ENCODE results near the gene CNGA1.
"Not testable (repeated sequence)": the region's sequence is repeated elsewhere in the genome, so short reads cannot be mapped to it uniquely, and the experiment has no call there.

The CNGA1 gene

DNA sequence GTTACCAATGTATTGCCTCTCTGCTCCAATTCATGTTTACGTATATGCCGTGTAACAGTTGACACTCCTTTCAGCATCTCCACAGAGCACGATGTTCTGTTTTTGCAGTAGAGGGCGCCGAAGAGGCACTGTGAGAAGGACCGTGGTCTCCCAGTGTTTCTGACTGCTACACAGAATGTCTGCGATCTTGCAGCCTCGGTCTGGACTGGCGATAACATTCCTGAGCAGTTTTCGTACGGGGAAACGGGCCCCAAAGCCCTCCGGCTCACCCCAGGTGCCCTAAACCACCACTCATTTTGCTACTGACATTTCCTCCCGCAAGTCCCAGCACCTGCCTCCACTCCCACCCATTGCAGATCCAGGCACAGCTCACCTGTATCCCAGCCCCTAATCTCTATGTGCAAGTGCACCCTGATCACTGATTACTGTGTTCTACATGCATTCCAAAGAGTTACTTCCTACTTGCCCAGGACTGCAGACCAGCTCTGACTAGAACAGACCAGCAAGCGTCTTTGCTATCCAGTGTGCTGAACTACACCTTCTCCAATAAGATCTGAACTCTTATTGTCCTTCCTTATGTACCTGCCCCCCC lies 89.7 kb downstream of the CNGA1 start (continued):
- TF ChIP-seq BACH2 (CRISPR knock-in tag; IDR thresholded peaks at IDR 0.05; ENCODE audit: borderline replicate concordance), result no peak
- TF ChIP-seq ISL1 (CRISPR knock-in tag; IDR thresholded peaks at IDR 0.05), result no peak
- TF ChIP-seq GLIS3 (CRISPR knock-in tag; IDR thresholded peaks at IDR 0.05), result no peak

DNA sequence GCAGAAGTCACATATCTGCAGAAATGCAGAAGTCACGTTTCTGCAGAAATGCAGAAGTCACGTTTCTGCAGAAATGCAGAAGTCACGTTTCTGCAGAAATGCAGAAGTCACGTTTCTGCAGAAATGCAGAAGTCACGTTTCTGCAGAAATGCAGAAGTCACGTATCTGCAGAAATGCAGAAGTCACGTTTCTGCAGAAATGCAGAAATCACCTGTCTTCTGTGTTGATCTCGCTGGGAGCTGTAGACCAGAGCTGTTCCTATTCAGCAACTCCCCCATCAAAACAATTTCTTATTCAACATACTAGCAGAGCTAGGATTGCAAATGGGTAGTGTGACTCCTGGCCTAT lies 93.2 kb downstream of the CNGA1 start:
- ATAC-seq, result not testable (repeated sequence)

DNA sequence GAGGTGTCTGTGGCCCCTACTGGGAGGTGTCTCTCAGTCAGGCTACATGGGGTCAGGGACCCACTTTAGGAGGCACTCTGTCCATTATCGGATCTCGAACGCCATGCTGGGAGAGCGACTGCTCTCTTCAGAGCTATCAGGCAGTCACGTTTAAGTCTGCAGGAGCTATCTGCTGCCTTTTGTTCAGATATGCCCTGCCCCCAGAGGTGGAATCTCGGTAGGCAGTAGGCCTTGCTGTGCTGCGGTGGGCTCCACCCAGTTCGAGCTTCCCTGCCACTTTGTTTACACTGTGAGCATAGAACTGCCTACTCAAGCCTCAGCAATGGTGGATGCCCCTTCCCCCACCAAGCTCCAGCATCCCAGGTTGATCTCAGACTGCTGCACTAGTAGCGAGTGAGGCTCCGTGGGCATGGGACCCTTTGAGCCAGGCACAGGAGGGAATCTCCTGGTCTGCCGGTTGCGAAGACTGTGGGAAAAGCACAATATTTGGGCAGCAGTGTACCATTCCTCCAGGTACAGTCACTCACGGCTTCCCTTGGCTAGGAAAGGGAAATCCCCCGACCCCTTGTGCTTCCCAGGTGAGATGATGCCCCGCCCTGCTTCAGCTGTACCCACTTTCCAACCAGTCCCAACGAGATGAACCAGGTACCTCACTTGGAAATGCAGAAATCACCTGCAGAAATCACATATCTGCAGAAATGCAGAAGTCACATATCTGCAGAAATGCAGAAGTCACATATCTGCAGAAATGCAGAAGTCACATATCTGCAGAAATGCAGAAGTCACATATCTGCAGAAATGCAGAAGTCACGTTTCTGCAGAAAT lies 93.8 kb downstream of the CNGA1 start:
- not testable (repeated sequence) for ATAC-seq

DNA sequence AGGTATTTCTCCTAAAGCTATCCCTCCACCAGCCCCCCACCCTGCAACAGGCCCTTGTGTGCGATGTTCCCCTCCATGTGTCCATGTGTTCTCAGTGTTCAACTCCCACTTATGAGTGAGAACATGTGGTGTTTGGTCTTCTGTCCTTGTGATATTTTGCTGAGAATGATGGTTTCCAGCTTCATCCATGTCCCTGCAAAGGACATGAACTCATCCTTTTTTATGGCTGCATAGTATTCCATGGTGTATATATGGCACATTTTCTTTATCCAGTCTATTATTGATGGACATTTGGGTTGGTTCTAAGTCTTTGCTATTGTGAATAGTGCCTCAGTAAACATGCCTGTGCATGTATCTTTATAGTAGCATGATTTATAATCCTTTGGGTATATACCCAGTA lies 99.3 kb downstream of the CNGA1 start:
- not testable (repeated sequence) for ATAC-seq

DNA sequence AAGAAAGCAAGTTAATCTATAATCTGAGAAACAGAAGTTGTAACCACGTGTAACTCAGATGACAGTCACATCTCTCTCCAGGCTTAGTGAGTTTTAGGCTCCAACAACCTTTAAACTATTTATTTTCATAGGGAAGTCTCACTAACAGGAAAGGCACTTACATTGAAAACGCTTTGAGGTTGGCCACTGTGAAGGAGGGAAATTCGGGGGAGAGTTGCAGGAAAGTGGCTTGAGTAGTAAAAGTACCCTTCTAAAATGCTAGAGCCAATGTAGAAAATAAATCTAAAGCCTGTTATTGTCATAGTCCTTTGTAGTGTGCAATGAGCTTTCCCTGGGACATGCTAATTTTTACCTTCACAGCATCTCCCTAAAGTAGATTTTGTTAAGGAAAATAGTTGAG lies 101.1 kb downstream of the CNGA1 start:
- TF ChIP-seq, protein P1, sequence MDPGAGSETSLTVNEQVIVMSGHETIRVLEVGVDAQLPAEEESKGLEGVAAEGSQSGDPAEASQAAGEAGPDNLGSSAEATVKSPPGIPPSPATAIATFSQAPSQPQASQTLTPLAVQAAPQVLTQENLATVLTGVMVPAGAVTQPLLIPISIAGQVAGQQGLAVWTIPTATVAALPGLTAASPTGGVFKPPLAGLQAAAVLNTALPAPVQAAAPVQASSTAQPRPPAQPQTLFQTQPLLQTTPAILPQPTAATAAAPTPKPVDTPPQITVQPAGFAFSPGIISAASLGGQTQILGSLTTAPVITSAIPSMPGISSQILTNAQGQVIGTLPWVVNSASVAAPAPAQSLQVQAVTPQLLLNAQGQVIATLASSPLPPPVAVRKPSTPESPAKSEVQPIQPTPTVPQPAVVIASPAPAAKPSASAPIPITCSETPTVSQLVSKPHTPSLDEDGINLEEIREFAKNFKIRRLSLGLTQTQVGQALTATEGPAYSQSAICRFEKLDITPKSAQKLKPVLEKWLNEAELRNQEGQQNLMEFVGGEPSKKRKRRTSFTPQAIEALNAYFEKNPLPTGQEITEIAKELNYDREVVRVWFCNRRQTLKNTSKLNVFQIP (CRISPR knock-in tag; IDR thresholded peaks at IDR 0.05; ENCODE audit: borderline replicate concordance, low read depth), result no peak
- TF ChIP-seq, protein P2, sequence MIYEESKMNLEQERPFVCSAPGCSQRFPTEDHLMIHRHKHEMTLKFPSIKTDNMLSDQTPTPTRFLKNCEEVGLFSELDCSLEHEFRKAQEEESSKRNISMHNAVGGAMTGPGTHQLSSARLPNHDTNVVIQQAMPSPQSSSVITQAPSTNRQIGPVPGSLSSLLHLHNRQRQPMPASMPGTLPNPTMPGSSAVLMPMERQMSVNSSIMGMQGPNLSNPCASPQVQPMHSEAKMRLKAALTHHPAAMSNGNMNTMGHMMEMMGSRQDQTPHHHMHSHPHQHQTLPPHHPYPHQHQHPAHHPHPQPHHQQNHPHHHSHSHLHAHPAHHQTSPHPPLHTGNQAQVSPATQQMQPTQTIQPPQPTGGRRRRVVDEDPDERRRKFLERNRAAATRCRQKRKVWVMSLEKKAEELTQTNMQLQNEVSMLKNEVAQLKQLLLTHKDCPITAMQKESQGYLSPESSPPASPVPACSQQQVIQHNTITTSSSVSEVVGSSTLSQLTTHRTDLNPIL (CRISPR knock-in tag; IDR thresholded peaks at IDR 0.05; ENCODE audit: low read depth), result no peak
- TF ChIP-seq ZNF8 (CRISPR knock-in tag; IDR thresholded peaks at IDR 0.05) (no peak), ZFP30 (CRISPR knock-in tag; IDR thresholded peaks at IDR 0.05) (no peak), TCF4 (CRISPR knock-in tag; IDR thresholded peaks at IDR 0.05; ENCODE audit: borderline replicate concordance) (no peak), PPARA (CRISPR knock-in tag; IDR thresholded peaks at IDR 0.05; ENCODE audit: borderline replicate concordance) (no peak), ZFP3 (CRISPR knock-in tag; IDR thresholded peaks at IDR 0.05) (no peak), ZNF70 (CRISPR knock-in tag; IDR thresholded peaks at IDR 0.05) (no peak), GLIS3 (CRISPR knock-in tag; IDR thresholded peaks at IDR 0.05) (no peak), ARNTL (CRISPR knock-in tag; IDR thresholded peaks at IDR 0.05; ENCODE audit: borderline replicate concordance, low read depth) (no peak), CSDC2 (CRISPR knock-in tag; IDR thresholded peaks at IDR 0.05) (no peak)
- ATAC-seq, result no peak

DNA sequence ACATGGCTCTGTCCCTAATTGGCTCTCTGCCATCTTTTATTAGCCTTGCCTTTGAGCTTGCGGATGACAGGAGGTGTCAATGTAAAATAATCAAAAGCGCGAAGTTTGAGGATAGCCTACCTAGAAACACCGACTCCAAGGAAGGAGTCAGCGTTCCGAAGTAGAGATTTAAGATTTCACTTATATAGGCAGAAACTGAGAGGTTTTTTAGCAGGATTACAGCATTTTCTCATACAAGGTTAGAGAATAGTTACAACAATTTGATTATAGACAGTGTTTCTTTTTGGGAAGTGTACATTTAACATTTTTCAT lies 101.6 kb downstream of the CNGA1 start:
- no peak for TF ChIP-seq OSR1 (CRISPR knock-in tag; IDR thresholded peaks at IDR 0.05)
- TF ChIP-seq ZNF8 (CRISPR knock-in tag; IDR thresholded peaks at IDR 0.05), result no peak
- TF ChIP-seq GLIS3 (CRISPR knock-in tag; IDR thresholded peaks at IDR 0.05), result no peak
- TF ChIP-seq CSDC2 (CRISPR knock-in tag; IDR thresholded peaks at IDR 0.05), result no peak
- no peak for TF ChIP-seq ISL1 (CRISPR knock-in tag; IDR thresholded peaks at IDR 0.05)
- TF ChIP-seq, protein P1 (CRISPR knock-in tag; IDR thresholded peaks at IDR 0.05; ENCODE audit: borderline replicate concordance, low read depth), result no peak
- no peak for TF ChIP-seq SNAI2 (CRISPR knock-in tag; IDR thresholded peaks at IDR 0.05)
- TF ChIP-seq ZNF565 (CRISPR knock-in tag; conservative IDR thresholded peaks at IDR 0.05; ENCODE audit: low read depth), result no peak
- ATAC-seq, result peak; percentile 9

DNA sequence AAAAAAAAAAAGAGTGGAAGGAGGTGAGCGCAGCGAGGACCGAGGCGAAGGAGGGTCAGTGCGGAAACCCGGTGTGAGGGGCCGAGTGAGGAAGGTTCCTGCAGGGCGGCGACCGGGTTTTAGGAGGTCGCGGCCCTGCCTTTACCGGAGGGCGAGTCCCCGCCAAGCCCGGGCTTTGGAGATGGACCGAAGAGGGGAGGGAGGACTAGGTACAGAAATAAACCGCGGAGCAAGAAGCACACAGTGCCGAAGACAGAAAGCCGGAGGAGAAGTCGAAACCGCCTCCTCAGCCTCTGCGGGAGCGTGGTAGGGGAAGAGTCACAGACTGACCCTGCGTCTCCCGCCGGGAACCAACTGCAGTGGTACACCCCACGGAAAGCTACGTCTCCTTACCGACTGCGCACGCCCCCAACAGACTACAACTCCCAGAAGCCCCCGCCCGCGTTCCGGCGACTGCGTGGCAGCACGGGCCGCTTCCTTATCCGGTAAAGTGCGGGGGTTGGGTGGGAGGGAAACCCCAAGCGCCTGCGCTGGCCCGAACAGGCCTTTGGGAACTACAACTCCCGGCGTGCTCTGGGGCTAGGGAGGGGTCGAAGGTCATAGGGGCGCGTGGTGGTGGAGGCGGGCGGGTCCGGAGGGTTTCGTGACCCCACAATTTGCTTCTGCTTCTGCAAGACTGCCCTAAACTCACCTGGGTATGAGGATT lies 102.1 kb downstream of the CNGA1 start, which contains the start of gene NFXL1:
NFXL1 (minus strand) TSS at position 364 of the 706 bp plus-strand sequence. CDS start 380 bp downstream, outside the sequence.
- peak; percentile 99 for ATAC-seq
- TF ChIP-seq TOX (CRISPR knock-in tag; IDR thresholded peaks at IDR 0.05; ENCODE audit: borderline replicate concordance) (no peak), RARB (CRISPR knock-in tag; IDR thresholded peaks at IDR 0.05) (no peak), ZNF565 (CRISPR knock-in tag; conservative IDR thresholded peaks at IDR 0.05; ENCODE audit: low read depth) (no peak), ZC3H10 (CRISPR knock-in tag; IDR thresholded peaks at IDR 0.05) (no peak), OSR1 (CRISPR knock-in tag; IDR thresholded peaks at IDR 0.05) (no peak), ARNTL (CRISPR knock-in tag; IDR thresholded peaks at IDR 0.05; ENCODE audit: borderline replicate concordance, low read depth) (no peak), ZNF8 (CRISPR knock-in tag; IDR thresholded peaks at IDR 0.05) (no peak)
- TF ChIP-seq, protein P3, sequence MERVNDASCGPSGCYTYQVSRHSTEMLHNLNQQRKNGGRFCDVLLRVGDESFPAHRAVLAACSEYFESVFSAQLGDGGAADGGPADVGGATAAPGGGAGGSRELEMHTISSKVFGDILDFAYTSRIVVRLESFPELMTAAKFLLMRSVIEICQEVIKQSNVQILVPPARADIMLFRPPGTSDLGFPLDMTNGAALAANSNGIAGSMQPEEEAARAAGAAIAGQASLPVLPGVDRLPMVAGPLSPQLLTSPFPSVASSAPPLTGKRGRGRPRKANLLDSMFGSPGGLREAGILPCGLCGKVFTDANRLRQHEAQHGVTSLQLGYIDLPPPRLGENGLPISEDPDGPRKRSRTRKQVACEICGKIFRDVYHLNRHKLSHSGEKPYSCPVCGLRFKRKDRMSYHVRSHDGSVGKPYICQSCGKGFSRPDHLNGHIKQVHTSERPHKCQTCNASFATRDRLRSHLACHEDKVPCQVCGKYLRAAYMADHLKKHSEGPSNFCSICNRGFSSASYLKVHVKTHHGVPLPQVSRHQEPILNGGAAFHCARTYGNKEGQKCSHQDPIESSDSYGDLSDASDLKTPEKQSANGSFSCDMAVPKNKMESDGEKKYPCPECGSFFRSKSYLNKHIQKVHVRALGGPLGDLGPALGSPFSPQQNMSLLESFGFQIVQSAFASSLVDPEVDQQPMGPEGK (CRISPR knock-in tag; IDR thresholded peaks at IDR 0.05; ENCODE audit: borderline replicate concordance), result no peak
- TF ChIP-seq, protein P4, sequence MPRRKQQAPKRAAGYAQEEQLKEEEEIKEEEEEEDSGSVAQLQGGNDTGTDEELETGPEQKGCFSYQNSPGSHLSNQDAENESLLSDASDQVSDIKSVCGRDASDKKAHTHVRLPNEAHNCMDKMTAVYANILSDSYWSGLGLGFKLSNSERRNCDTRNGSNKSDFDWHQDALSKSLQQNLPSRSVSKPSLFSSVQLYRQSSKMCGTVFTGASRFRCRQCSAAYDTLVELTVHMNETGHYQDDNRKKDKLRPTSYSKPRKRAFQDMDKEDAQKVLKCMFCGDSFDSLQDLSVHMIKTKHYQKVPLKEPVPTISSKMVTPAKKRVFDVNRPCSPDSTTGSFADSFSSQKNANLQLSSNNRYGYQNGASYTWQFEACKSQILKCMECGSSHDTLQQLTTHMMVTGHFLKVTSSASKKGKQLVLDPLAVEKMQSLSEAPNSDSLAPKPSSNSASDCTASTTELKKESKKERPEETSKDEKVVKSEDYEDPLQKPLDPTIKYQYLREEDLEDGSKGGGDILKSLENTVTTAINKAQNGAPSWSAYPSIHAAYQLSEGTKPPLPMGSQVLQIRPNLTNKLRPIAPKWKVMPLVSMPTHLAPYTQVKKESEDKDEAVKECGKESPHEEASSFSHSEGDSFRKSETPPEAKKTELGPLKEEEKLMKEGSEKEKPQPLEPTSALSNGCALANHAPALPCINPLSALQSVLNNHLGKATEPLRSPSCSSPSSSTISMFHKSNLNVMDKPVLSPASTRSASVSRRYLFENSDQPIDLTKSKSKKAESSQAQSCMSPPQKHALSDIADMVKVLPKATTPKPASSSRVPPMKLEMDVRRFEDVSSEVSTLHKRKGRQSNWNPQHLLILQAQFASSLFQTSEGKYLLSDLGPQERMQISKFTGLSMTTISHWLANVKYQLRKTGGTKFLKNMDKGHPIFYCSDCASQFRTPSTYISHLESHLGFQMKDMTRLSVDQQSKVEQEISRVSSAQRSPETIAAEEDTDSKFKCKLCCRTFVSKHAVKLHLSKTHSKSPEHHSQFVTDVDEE (CRISPR knock-in tag; IDR thresholded peaks at IDR 0.05), result no peak
